ENCODE results near the gene SLC35G3.
"Not testable (repeated sequence)": the region's sequence is repeated elsewhere in the genome, so short reads cannot be mapped to it uniquely, and the experiment has no call there.

The SLC35G3 gene

GRCh38 chr17:35210741-35211140 lies 16.5 kb upstream of the SLC35G3 start:
- no peak for DNase-seq (ENCODE audit: low read depth)

- DNase-seq (ENCODE audit: low read depth), result not testable (repeated sequence)
Measured at GRCh38 chr17:35202582-35202981, 8.4 kb upstream of the SLC35G3 start.

GRCh38 chr17:35195062-35195461 lies 869 bp upstream of the SLC35G3 start:
- DNase-seq (ENCODE audit: low read depth), result not testable (repeated sequence)

DNA sequence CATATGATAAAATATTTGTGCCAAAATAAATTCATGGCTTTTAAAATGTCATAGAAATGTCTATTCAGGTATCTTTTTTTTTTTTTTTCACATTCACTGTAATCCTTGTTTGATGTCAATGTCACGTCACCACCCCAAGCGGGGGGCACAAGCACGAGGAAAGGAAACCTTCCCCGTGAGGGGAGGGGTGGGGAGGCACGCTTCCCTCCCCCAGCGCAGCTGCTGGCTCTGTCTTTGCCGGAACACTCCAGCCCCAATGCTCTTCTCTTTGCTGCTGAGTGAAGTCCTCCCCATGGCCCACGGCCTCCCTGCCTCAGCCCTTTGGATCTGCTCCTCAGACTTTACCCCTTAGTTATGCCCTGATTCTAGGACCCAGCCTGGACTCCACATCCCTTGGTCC lies 1.5 kb downstream of the SLC35G3 start:
- DNase-seq (ENCODE audit: low read depth), result no peak

DNA sequence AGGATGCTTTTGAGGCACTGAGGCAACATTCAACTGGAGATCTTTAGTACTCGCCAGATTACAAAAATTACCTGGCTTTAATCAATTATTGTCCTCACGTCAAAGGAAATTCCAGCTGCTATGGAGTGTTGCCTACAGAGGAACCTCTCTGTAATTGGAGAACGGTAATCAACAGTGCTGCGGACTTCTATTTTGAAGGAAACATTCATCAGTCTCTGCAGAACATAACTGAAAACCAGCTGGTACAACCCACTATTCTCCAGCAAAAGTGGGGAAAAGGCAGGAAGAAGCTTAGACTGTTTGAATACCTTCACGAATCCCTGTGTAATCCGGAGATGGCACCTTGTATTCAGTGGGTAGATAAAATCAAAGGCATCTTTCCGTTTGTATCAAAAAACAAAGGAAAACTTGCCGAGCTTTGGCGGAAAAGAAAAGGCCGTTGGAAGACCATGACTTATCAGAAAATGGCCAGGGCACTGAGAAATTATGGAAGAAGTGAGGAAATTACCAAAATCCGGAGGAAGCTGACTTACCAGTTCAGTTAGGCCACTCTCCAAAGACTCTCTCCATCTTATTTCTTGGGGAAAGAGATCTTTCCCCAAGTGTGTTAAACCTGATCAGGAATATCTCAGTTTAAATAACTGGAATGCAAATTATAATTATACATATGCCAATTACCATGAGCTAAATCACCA lies 3.0 kb downstream of the SLC35G3 start:
- DNase-seq (ENCODE audit: low read depth), result no peak

DNA sequence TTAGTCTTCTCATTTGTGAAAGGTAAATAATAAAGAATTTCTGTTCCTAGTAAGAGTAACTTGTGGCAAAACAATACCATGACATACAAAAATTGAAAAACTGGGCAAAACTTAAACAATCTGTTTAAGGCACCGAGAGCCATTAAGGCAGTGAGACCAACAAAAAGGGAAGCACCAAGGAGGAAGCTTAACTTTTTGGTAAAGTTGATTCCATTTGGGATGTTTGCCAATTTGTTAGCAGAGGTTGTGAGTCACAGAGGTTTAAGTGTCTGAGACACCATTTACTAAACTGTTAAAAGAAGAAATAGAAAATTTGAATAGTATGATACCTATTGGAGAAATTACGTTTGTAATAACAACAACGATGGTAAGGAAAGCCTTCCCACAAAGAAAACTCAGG lies 4.9 kb downstream of the SLC35G3 start:
- no peak for DNase-seq (ENCODE audit: low read depth)

DNA sequence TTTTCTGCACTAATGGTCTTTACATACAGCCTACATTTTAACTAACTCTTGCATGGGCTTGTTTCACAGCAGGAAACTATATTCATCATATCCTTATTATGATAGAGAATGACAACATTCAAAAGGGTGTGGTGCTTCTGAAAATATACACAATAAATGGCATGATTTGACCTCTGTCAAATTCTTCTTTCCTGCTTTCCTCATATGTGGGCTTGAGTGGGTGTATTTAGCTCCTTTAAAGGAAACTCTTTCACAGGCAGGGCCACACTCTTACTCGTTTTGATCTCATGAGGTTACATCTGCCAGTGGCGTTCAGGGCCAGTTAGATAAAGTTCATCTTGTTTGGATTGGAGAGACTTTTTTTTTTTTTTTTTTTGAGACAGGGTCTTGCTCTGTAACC lies 6.1 kb downstream of the SLC35G3 start:
- no peak for DNase-seq (ENCODE audit: low read depth)

DNA sequence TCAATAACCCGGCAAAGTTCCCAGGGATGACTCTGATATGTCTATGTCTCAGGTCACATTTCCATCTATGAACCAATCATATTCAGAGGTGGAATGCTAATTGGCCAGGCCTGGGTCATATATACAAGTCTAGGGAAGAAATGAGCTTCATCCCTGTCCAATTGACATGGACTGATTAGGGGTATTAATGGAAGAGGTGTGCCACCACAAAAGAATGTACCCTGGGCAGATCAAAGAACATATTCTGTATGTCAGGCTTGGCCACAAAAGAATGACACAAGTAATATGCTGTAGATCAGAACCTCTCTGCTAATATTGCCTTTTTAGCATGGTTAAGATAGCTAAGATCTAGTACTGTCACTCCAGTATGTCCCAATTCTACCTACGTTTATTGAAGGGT lies 6.7 kb downstream of the SLC35G3 start:
- no peak for DNase-seq (ENCODE audit: low read depth)

DNA sequence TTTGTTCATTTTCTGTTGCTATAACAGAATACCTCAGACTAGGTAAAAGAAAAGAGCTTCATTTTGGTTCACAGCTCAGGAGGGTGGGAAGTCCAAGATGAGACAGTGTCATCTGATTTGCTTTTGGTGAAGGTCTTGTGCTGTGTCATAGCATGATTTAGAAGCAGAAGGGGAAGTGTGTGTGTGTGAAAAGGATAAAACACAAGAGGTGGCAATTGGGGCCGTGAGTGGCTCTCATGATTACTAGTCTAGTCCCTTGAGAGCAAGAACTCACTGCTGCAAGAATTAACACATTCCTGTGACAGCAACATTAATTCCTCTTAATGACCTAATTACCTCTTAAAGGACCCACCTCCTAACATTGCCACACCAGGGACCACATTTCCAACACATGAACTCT lies 8.3 kb downstream of the SLC35G3 start:
- DNase-seq (ENCODE audit: low read depth), result no peak

- DNase-seq (ENCODE audit: low read depth), result no peak
Measured at GRCh38 chr17:35184274-35184673, 9.9 kb downstream of the SLC35G3 start.

DNA sequence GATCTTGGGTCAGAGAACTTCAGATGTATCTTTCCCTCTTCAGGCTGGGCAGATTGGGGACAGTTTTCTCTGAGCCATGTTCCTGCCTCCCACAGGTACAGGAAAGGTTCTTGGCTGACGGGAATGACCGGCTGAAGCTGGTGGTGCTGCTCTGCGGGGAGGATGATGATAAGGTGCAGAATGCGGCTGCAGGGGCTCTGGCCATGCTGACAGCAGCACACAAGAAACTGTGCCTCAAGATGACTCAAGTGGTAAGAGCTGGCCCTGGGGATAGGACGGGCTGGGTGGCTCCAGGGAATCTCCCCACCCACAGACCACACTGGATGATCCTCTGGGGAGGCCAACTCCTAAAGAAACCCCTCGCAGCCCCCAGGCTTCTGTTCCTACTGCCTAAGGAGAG lies 10.9 kb downstream of the SLC35G3 start:
- DNase-seq (ENCODE audit: low read depth), result no peak

DNA sequence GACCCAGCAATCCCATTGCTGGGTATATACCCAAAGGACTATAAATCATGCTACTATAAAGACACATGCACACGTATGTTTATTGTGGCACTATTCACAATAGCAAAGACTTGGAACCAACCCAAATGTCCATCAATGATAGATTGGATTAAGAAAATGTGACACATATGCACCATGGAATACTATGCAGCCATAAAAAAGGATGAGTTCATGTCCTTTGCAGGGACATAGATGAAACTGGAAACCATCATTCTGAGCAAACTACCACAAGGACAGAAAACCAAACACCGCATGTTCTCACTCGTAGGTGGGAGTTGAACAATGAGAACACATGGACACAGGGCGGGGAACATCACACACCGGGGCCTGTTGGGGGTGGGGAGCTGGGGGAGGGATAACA lies 14.8 kb downstream of the SLC35G3 start:
- DNase-seq (ENCODE audit: low read depth), result not testable (repeated sequence)

DNA sequence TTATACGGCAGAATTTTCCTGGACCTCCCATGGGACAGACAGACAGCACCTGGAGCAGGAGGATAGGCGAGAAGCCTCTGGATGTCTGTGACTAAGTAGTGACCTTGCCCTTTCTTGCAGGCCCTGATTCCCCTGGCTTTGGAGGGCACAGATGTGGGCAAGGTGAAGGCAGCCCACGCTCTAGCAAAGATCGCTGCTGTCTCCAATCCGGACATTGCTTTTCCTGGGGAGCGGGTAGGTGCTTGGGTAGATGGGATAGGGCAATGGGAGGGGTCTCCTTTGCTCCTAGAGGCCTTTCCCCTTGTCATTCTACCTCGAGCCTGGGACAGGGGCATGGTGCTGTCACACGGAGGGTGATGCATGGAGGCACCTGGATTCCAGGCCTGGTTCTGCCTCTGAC lies 17.3 kb downstream of the SLC35G3 start:
- no peak for DNase-seq (ENCODE audit: low read depth)

- no peak for DNase-seq (ENCODE audit: low read depth)
Measured at GRCh38 chr17:35175638-35176415, 18.4 kb downstream of the SLC35G3 start.

GRCh38 chr17:35174835-35175334 lies 19.3 kb downstream of the SLC35G3 start:
- no peak for DNase-seq (ENCODE audit: low read depth)

DNA sequence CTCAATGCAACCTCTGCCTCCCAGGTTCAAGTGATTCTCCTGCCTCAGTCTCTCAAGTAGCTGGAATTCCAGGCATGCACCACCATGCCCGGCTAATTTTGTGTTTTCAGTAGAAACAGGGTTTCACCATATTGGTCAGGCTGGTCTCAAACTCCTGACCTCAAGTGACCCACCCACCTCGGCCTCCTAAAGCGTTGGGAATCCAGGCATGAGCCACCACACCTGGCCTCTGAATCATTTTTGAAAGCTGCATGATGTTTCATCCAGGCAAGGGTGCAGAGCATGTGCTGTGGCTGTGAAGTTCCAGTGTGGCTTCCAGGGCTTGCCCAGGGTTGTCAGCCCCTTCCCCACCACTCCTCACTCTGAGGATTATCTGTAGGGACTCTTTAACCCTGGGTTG lies 21.9 kb downstream of the SLC35G3 start:
- not testable (repeated sequence) for DNase-seq (ENCODE audit: low read depth)

DNA sequence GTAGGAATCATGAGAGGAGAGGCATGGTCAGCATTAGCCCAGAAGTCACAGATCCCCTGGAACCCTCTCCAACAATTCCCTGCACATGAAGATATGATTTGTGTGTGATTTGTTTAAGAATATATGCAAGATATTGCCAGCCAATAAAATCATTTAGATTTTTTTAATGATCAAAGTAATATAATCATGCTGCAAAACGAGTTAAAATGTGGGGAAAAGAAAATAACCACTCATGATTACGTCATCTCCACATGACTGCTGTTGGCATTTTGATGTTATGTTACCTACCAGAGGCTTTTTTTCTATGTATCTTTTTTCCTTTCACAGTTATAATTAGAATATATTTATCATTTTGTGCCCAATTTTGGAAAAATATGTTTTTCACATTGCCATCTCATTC lies 22.4 kb downstream of the SLC35G3 start:
- DNase-seq (ENCODE audit: low read depth), result no peak

DNA sequence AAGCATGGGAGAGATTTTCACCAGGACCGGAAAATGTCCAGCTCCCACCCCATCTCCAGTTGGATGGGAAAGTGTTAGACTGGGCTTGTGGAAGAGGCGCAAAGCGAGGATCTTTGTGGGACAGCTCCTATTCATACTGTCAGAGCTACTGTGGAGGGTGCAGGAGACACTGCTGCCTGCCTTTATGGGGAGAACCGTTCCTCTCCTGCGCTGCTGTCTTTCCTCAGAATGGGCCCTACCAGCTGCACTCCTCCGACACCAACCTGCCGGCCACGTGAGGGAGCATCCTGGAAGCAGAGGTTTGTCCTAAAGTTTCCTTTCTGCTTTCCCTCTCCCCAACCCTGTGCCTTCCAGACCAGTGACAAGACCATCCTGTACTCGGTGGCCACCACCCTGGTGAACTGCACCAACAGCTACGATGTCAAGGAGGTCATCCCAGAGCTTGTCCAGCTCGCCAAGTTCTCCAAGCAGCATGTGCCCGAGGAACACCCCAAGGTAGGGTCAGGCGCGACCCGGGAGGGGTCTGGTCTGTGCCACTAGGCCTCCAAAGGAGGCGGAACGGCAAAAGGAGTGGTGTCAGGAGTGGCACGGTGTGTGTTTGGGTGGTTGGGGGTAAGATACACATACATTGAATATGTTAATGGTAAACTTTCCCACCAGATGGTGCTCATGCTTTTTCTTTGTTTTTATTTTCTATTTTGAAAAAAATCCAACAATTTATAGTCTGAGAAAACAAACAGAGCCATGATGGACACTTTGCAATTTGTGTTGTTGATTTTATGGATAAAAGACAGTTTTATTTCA lies 23.0 kb downstream of the SLC35G3 start:
- no peak for DNase-seq (ENCODE audit: low read depth)

DNA sequence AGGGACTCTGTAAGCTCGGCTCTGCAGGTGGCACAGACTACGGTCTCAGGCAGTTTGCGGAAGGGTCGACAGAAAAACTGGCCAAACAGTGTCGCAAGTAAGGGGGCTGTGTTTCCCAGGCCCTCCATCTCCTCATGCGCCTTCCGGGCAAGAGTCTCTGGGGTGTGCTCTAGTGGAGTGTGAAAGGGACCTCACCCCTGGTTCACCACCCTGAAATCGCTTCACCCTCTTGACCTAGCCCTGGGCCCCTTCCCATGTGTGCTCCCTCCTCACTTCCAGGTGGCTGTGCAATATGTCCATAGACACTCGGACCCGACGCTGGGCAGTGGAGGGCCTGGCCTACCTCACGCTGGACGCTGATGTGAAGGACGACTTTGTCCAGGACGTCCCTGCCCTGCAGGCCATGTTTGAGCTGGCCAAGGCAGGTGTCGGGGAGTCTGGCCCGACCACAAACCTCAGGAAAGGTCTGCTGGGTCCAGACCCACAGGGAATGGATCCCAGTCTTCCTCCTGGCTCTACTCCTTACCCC lies 24.3 kb downstream of the SLC35G3 start:
- no peak for DNase-seq (ENCODE audit: low read depth)

GRCh38 chr17:35167666-35168065 lies 26.5 kb downstream of the SLC35G3 start:
- DNase-seq (ENCODE audit: low read depth), result no peak

DNA sequence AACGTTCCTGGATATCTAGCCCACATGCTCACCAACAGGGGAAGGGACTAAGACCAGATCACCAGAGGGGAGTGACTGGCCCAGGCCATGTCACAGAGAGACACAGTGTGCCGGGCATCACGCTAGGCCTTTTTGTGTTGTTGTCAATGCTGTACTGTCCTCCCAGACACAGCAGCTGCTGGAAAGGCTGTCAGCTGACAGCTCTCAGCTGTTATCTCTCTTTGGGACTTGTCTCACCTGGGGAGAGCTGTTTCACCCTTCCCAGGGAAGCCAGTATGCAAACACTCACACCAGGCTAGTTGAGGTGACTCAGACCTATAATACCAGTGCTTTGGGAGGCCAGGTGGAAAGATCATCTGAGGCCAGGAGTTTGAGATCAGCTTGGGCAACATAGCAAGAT lies 27.1 kb downstream of the SLC35G3 start:
- no peak for DNase-seq (ENCODE audit: low read depth)

DNA sequence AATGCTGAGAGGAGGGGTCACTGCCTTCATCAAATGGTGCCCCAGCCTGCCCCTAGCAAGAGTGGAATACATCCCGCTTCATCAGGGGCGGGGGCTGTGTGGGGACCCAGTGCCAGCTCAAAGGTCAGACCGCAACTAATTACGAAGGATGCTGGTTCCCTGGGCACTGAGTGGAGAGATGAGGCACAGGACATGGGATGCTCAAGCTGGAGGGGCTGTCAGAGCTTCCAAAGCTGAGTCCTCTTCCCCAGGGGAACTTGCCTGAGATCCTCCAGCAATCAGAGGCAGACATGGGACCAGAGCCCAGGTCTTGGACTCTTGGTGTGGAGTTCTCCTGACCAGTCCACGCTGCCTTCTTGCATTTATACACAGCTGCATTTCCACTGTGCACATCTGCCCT lies 27.7 kb downstream of the SLC35G3 start:
- no peak for DNase-seq (ENCODE audit: low read depth)

Measured in activated T-cell treated with anti-CD3 and anti-CD28 coated beads for 24 hours (primary cell).